OCI-LY7 (cell line): ENCODE results near the gene SLC35A5. TPM values are rescaled to one million over a fixed set of nuclear protein-coding genes. Genes with fewer than 3 reads are reported as not detected.

Experiments
- BruUV-seq: library from RNA; stranded (reverse); fragments of 400-500 nt; replicated peaks from 2 replicates; lab custom pipeline; 2021; lab: Mats Ljungman, UMichigan
- CTCF ChIA-PET: fragments of 300-600 bp; sonication (Branson Sonifier 250); formaldehyde crosslinking; loops from one replicate; lab custom pipeline; 2022; ENCODE audit warnings: antibody characterized with exemption; ENCODE audit not compliant: unreplicated experiment; lab: Charles Lee
- POLR2A ChIA-PET: fragments of 300-600 bp; sonication (Branson Sonifier 250); formaldehyde crosslinking; loops from one replicate; lab custom pipeline; 2022; ENCODE audit warnings: antibody characterized with exemption; lab: Charles Lee
- DNase-seq: peaks from one replicate; pipeline ENCODE4 v3.0.0-alpha.2; 2015; ENCODE audit warnings: low spot score
- H2AFZ ChIP-seq: fragments of 200-600 bp; sonication (generic), shearing (Covaris generic); 2 replicates; pipeline ENCODE4 v1.6.1; 2014; ENCODE audit warnings: mild to moderate bottlenecking, antibody characterized with exemption, low read length, moderate library complexity
- H3K27ac ChIP-seq: fragments of 200-600 bp; sonication (generic); 2 replicates; pipeline ENCODE4 v1.5.1; 2014; ENCODE audit warnings: mixed run types, low read depth, mild to moderate bottlenecking, moderate library complexity, low read length, inconsistent platforms; ENCODE audit not compliant: poor library complexity, severe bottlenecking
- H3K36me3 ChIP-seq: fragments of 200-600 bp; sonication (generic); 2 replicates; pipeline ENCODE4 v1.6.1; 2014; ENCODE audit warnings: mild to moderate bottlenecking, antibody characterized with exemption, low read length, moderate library complexity, mixed read lengths; ENCODE audit not compliant: insufficient read depth
- H3K4me1 ChIP-seq: fragments of 200-600 bp; sonication (generic); 2 replicates; pipeline ENCODE4 v1.5.1; 2014; ENCODE audit warnings: mild to moderate bottlenecking, low read length; ENCODE audit not compliant: insufficient read depth, poor library complexity, severe bottlenecking
- H3K4me2 ChIP-seq: fragments of 200-600 bp; sonication (generic); 2 replicates; pipeline ENCODE4 v1.6.1; 2014; ENCODE audit warnings: mild to moderate bottlenecking, low read length
- H3K4me3 ChIP-seq: fragments of 200-600 bp; sonication (generic); 2 replicates; pipeline ENCODE4 v1.5.1; 2014; ENCODE audit warnings: mild to moderate bottlenecking, low read depth, low read length; ENCODE audit not compliant: poor library complexity, severe bottlenecking
- H3K79me2 ChIP-seq: fragments of 200-600 bp; sonication (generic); 2 replicates; pipeline ENCODE4 v1.6.1; 2016; ENCODE audit warnings: low read depth, mild to moderate bottlenecking, low read length, moderate library complexity, mixed read lengths; ENCODE audit not compliant: insufficient read depth
- H3K9me2 ChIP-seq: fragments of 200-600 bp; sonication (generic); 2 replicates; pipeline ENCODE4 v1.6.1; 2016; ENCODE audit warnings: mild to moderate bottlenecking, low read length, mixed read lengths; ENCODE audit not compliant: insufficient read depth
- H3K9me3 ChIP-seq: fragments of 200-600 bp; sonication (generic); 2 replicates; pipeline ENCODE4 v1.6.1; 2014; ENCODE audit warnings: mild to moderate bottlenecking, mixed run types, low read length, mixed read lengths
- H4K20me1 ChIP-seq: fragments of 200-600 bp; sonication (generic); 2 replicates; pipeline ENCODE4 v1.6.1; 2014; ENCODE audit warnings: mild to moderate bottlenecking, antibody characterized with exemption, low read length, moderate library complexity, mixed read lengths; ENCODE audit not compliant: insufficient read depth
- EZH2phosphoT487 ChIP-seq: fragments of 200-600 bp; sonication (generic); IDR thresholded peaks from 2 replicates; pipeline ENCODE4 v1.6.1; 2018; ENCODE audit warnings: low read depth, borderline replicate concordance, mild to moderate bottlenecking, mixed run types, antibody characterized with exemption, low read length, moderate library complexity, mixed read lengths
- intact Hi-C: fragments of 100-400 bp; cut with micrococcal nuclease; formaldehyde crosslinking; loops from one replicate; pipeline ENCODE4 v1.10.0; 2022; ENCODE audit not compliant: unreplicated experiment
- total RNA-seq, 2 experiments: library from RNA; depleted of rRNA in 1 of 2; stranded (reverse); fragments of >200 nt in 1 of 2; shearing (Covaris generic) in 1 of 2; gene quantifications; 2 replicates each; pipeline ENCODE4 v1.2.3, GENCODE V29; 2014 to 2022
- TF ChIP-seq, protein P1 (sequence below): fragments of 200-600 bp; sonication (generic); conservative IDR thresholded peaks from 2 replicates; pipeline ENCODE4 v1.5.1; 2014; ENCODE audit warnings: mild to moderate bottlenecking, antibody characterized with exemption, low read length, moderate library complexity, mixed read lengths

The SLC35A5 gene
- total RNA-seq, 2 experiments from 2014 or later = 12.4 to 22.7 TPM

DNA sequence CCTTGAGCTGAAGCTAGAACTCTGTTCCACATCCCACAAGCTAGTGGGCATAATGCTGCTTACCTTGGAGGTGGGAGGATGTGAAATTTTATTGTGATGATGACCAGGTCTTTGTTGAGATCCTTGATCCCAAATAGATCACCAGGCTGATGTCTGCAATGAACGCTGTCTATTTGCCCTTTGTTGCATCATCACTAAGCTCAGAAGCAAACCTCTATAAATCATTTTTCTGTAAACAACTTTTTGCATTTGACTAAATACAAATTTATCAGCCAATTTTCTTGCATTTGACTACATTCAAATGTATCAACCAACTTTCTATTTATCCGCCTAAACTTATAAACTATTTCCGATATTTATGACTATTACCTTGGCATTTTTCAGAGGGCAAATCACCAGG lies 69.4 kb downstream of the SLC35A5 start:
- DNase-seq = no peak
- no peaks in the 10 kb centered on the region for H3K9me3 ChIP-seq
- no peaks in the 10 kb centered on the region for H3K36me3 ChIP-seq
- intact Hi-C loops = no loop called here
- H4K20me1 ChIP-seq = no peaks in the 10 kb centered on the region
- no peak overlapping the region for H2AFZ ChIP-seq
- H3K9me2 ChIP-seq = no peaks in the 10 kb centered on the region
- no peak overlapping the region for H3K27ac ChIP-seq
- H3K79me2 ChIP-seq = no peaks in the 10 kb centered on the region
- H3K4me2 ChIP-seq = no peak overlapping the region
- CTCF ChIA-PET = no interaction called here
- BruUV-seq = no TSS peak
- no peak for TF ChIP-seq EZH2phosphoT487
- POLR2A ChIA-PET = interaction anchor here (0.5 to 1.3 kb wide), 4 partner anchors 10 to 429 kb away, joined by 3 to 5 read pairs (median 3); no protein-coding TSS in a partner anchor
- peaks cover 5% of the 10 kb centered on the region for H3K4me1 ChIP-seq
- H3K4me3 ChIP-seq = no peak overlapping the region

DNA sequence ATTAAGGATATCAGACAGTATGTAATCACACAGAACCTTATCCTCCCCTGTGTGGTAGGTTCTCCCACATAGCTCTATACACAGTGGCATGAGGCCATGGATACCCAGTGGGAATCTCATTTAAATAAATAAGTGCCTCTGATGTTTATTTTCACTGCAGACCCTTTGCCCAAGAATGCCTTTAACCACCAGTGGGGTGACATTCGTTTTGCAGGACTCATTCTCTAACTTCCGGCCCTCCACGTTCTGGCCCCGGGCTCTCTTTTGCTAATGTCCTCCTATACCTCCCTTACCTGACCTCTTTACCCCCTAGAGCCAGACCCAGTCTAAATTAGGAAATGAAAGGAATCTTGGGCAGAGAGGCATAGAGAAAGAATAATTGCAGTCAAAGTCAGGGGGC lies 70.8 kb downstream of the SLC35A5 start:
- CTCF ChIA-PET = no interaction called here

DNA sequence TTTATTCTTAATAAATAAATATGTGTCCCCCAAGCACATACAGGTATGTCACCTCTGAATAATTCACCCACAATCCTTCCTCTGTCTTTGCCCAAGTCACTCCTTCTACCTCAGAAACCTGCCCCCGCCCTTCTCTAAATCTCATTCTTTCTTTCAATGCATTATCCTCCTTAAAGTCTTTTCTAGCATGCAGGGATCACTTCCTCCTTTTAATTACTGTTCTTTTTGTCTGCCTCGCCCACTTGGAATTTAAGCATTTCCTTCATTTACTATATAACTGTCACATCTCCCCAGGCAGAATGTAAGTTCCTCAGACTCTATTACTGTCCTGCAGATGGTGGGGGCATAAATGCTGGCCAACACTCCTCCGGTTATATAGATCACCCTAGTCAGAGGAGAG lies 71.3 kb downstream of the SLC35A5 start:
- no peak overlapping the region for H2AFZ ChIP-seq
- CTCF ChIA-PET = no interaction called here

More for the DNA sequence above, 70.8 kb downstream of the SLC35A5 start:
- no peak overlapping the region for H2AFZ ChIP-seq
- POLR2A ChIA-PET = no interaction called here
- DNase-seq = no peak
- peaks cover 5% of the 10 kb centered on the region for H3K4me1 ChIP-seq
- H3K9me3 ChIP-seq = no peaks in the 10 kb centered on the region
- no peak overlapping the region for H3K4me3 ChIP-seq
- TF ChIP-seq, protein P1, sequence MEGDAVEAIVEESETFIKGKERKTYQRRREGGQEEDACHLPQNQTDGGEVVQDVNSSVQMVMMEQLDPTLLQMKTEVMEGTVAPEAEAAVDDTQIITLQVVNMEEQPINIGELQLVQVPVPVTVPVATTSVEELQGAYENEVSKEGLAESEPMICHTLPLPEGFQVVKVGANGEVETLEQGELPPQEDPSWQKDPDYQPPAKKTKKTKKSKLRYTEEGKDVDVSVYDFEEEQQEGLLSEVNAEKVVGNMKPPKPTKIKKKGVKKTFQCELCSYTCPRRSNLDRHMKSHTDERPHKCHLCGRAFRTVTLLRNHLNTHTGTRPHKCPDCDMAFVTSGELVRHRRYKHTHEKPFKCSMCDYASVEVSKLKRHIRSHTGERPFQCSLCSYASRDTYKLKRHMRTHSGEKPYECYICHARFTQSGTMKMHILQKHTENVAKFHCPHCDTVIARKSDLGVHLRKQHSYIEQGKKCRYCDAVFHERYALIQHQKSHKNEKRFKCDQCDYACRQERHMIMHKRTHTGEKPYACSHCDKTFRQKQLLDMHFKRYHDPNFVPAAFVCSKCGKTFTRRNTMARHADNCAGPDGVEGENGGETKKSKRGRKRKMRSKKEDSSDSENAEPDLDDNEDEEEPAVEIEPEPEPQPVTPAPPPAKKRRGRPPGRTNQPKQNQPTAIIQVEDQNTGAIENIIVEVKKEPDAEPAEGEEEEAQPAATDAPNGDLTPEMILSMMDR = no peak
- no peak for TF ChIP-seq EZH2phosphoT487
- H4K20me1 ChIP-seq = no peaks in the 10 kb centered on the region
- H3K79me2 ChIP-seq = no peaks in the 10 kb centered on the region
- intact Hi-C loops = no loop called here
- H3K27ac ChIP-seq = no peak overlapping the region
- H3K9me2 ChIP-seq = no peaks in the 10 kb centered on the region
- H3K36me3 ChIP-seq = no peaks in the 10 kb centered on the region
- H3K4me2 ChIP-seq = no peak overlapping the region
- no TSS peak for BruUV-seq

More for the DNA sequence above, 71.3 kb downstream of the SLC35A5 start:
- no peak overlapping the region for H3K27ac ChIP-seq
- no peak for TF ChIP-seq EZH2phosphoT487
- TF ChIP-seq, protein P1 = no peak
- no peaks in the 10 kb centered on the region for H3K79me2 ChIP-seq
- no peak for DNase-seq
- H3K4me1 ChIP-seq = peaks cover 5% of the 10 kb centered on the region
- no peak overlapping the region for H3K4me3 ChIP-seq
- H3K9me2 ChIP-seq = no peaks in the 10 kb centered on the region
- H3K36me3 ChIP-seq = no peaks in the 10 kb centered on the region
- POLR2A ChIA-PET = no interaction called here
- no peaks in the 10 kb centered on the region for H3K9me3 ChIP-seq
- intact Hi-C loops = no loop called here
- no TSS peak for BruUV-seq
- H3K4me2 ChIP-seq = no peak overlapping the region
- H4K20me1 ChIP-seq = no peaks in the 10 kb centered on the region
